ENCODE measurements around the gene PLEKHA7. TPM values are rescaled to one million over a fixed set of nuclear protein-coding genes. Genes with fewer than 3 reads are reported as not detected.
"Not testable (repeated sequence)": the region's sequence is repeated elsewhere in the genome, so short reads cannot be mapped to it uniquely, and the experiment has no call there.

The PLEKHA7 gene
- total RNA-seq, 4 donors from 2014 or later: 0.72 to 3.6 (median 2.2) TPM

DNA sequence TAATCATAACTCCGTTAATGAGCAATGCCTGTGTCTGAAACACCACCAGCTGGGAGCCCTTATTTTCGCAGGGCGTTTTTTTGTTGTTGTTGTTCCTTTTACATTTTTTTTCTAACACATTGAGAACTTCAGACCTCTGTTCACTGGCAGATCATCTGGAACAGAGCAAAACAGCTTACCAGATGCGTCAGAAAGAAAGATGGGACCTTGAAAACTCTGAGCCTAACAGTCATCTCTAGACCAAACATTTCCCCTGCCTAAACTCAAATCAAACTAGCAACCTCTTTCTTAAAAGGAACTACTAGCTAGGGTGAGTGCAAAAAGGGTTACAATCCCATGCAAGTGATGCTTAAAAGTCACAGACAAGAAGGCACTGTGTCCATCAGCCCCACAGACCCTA, 93.2 kb downstream of the PLEKHA7 start:
- H3K9me3 ChIP-seq: no peaks in the 10 kb centered on the region
- DNase-seq: no peak
- no peaks in the 10 kb centered on the region for H3K27me3 ChIP-seq
- H3K36me3 ChIP-seq: no peaks in the 10 kb centered on the region
- intact Hi-C loops (cut with DNase I; ENCODE audit: low total_unique reads): no loop called here
- H3K4me1 ChIP-seq: peaks cover 5 to 6% of the 10 kb centered on the region in 2 donors
- no peak for ATAC-seq
- H3K27ac ChIP-seq: no peak overlapping the region
- no peak overlapping the region for H3K4me3 ChIP-seq
- TF ChIP-seq, protein P1, sequence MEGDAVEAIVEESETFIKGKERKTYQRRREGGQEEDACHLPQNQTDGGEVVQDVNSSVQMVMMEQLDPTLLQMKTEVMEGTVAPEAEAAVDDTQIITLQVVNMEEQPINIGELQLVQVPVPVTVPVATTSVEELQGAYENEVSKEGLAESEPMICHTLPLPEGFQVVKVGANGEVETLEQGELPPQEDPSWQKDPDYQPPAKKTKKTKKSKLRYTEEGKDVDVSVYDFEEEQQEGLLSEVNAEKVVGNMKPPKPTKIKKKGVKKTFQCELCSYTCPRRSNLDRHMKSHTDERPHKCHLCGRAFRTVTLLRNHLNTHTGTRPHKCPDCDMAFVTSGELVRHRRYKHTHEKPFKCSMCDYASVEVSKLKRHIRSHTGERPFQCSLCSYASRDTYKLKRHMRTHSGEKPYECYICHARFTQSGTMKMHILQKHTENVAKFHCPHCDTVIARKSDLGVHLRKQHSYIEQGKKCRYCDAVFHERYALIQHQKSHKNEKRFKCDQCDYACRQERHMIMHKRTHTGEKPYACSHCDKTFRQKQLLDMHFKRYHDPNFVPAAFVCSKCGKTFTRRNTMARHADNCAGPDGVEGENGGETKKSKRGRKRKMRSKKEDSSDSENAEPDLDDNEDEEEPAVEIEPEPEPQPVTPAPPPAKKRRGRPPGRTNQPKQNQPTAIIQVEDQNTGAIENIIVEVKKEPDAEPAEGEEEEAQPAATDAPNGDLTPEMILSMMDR (IDR thresholded peaks at IDR 0.05 in 4 of 5, conservative IDR thresholded peaks at IDR 0.05 in 1 of 5): no peak
- TF ChIP-seq POLR2A (IDR thresholded peaks at IDR 0.05): no peak
- in situ Hi-C loops (cut with MboI; ENCODE audit: low sequenced_read_pairs in 4 of 4): no loop called here

DNA sequence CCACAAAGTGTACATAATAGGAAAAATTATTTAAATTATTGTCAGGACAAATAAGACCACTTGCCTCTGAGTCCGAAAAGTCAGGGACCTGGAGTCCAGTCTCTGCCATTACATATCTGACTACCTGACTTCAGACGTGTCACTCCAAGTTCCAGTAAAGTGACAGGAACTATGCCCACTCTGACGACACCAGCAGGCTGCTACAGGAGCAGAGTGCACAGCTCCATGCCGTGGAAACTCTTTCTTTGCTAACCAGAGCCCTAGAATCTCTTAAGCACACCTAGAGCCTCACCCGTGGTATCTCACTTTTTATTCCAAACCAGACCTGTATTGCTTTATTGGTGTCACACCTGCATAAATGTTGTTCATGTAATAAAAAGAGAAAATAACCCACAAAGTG, 93.7 kb downstream of the PLEKHA7 start:
- no peak for TF ChIP-seq POLR2A (IDR thresholded peaks at IDR 0.05)
- TF ChIP-seq, protein P1 (IDR thresholded peaks at IDR 0.05 in 4 of 5, conservative IDR thresholded peaks at IDR 0.05 in 1 of 5): no peak
- Histone ChIP-seq H3K27me3 (no peaks in the 10 kb centered on the region), H3K27ac (no peak overlapping the region), H3K9me3 (no peaks in the 10 kb centered on the region), H3K4me3 (no peak overlapping the region), H3K4me1 (peaks cover under 1% of the 10 kb centered on the region in 2 donors), H3K36me3 (no peaks in the 10 kb centered on the region)
- DNase-seq (no peak), ATAC-seq (no peak)
- in situ Hi-C loops (cut with MboI; ENCODE audit: low sequenced_read_pairs in 4 of 4): no loop called here
- intact Hi-C loops (cut with DNase I; ENCODE audit: low total_unique reads): no loop called here

DNA sequence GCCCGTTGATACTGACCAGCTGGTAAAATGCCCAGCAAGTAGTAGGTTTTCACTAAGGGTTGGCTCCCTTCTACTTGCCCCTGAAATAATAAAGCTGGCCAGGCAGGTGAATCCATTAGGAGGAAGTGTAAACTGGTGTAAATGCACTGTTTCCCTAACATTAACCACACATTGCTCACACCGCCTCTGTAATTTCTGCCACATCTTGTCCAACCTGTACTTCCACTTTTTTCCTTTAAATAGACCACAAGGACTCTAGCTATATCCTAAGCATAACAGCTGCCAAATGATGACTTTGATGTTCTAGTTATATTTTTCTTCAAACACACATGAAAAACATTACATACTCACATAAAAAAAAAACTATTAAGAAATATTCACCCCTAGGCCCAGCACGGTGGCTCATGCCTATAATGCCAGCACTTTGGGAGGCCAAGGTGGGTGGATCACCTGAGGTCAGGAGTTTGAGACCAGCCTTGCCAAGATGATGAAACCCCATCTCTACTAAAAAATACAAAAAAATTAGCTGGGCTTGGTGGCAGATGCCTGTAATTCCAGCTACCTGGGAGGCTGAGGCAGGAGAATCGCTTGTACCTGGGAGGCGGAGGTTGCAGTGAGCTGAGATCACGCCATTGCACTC, 95.6 kb downstream of the PLEKHA7 start:
- H3K4me1 ChIP-seq; intact Hi-C loops (cut with DNase I; ENCODE audit: low total_unique reads); H3K27me3 ChIP-seq; in situ Hi-C loops (cut with MboI; ENCODE audit: low sequenced_read_pairs in 4 of 4); DNase-seq; H3K27ac ChIP-seq; H3K9me3 ChIP-seq; H3K36me3 ChIP-seq; ATAC-seq; H3K4me3 ChIP-seq: not testable (repeated sequence)

DNA sequence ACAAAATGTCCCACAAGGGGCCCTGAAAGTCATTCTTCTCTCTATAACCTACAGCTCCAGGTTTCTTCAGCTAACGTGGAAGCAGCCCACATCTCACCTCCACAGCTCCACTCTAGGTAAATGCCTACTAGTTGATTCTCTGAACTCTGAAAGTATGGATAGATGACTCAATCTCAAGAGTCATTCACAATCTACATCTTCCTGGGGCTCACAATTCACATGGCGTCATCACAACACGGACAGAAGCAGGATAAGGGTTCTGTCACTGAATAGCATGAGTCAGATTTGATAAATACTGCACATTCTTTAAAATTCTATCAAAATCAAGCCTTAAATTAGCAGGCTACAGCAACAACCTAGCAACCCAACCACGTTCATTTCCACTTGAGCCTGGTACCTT, 96.3 kb downstream of the PLEKHA7 start:
- H3K9me3 ChIP-seq: no peaks in the 10 kb centered on the region
- ATAC-seq (no peak), DNase-seq (no peak)
- no peaks in the 10 kb centered on the region for H3K27me3 ChIP-seq
- intact Hi-C loops (cut with DNase I; ENCODE audit: low total_unique reads) (no loop called here), in situ Hi-C loops (cut with MboI; ENCODE audit: low sequenced_read_pairs in 4 of 4) (no loop called here)
- no peaks in the 10 kb centered on the region for H3K36me3 ChIP-seq
- no peak overlapping the region for H3K27ac ChIP-seq
- H3K4me3 ChIP-seq: no peak overlapping the region
- no peaks in the 10 kb centered on the region for H3K4me1 ChIP-seq
- TF ChIP-seq POLR2A (IDR thresholded peaks at IDR 0.05): no peak
- TF ChIP-seq, protein P1 (IDR thresholded peaks at IDR 0.05 in 4 of 5, conservative IDR thresholded peaks at IDR 0.05 in 1 of 5): no peak

DNA sequence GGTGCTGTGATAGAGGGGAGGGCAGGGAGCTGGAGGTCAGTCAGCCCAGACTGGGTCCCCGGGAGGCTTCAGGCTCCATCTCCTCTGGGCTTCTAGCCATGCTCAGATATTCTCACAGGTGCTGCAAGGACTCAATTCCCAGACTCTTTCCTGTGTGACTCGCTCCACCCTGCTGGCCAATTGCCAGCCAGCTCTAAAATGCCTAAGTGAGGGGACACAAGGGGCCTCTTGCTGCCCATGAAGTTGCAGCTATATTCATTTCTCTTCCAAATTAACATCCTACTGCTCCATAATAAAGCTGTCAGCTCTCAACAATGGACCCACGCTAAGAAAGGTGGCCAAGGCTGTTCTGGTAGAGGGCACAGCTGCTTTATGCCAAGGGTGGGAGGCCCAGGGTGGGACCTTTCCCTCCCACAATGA, 101.5 kb downstream of the PLEKHA7 start:
- in situ Hi-C loops (cut with MboI; ENCODE audit: low sequenced_read_pairs in 4 of 4) (no loop called here), intact Hi-C loops (cut with DNase I; ENCODE audit: low total_unique reads) (no loop called here)
- no peaks in the 10 kb centered on the region for H3K4me1 ChIP-seq
- no peaks in the 10 kb centered on the region for H3K9me3 ChIP-seq
- no peak for ATAC-seq
- H3K27ac ChIP-seq: no peak overlapping the region
- no peaks in the 10 kb centered on the region for H3K36me3 ChIP-seq
- no peak for DNase-seq
- no peak overlapping the region for H3K4me3 ChIP-seq
- no peaks in the 10 kb centered on the region for H3K27me3 ChIP-seq
- TF ChIP-seq POLR2A (IDR thresholded peaks at IDR 0.05): no peak
- TF ChIP-seq, protein P1 (IDR thresholded peaks at IDR 0.05 in 4 of 5, conservative IDR thresholded peaks at IDR 0.05 in 1 of 5): no peak
